GM19372 (cell line): ENCODE data around the gene CAMK4.

Experiments used
- ATAC-seq: cut with Tn5 transposase; IDR thresholded peaks from one replicate; pipeline ENCODE4 v1.9.1; 2021; ENCODE audit warnings: mild to moderate bottlenecking, low read depth, moderate library complexity; ENCODE audit not compliant: unreplicated experiment

CAMK4 gene

GRCh38 chr5:111366388-111366787 lies 142.2 kb downstream of the CAMK4 start:
- no peak for ATAC-seq

GRCh38 chr5:111367115-111367514 lies 142.9 kb downstream of the CAMK4 start:
- ATAC-seq, result no peak

GRCh38 chr5:111372799-111373198 lies 148.6 kb downstream of the CAMK4 start:
- no peak for ATAC-seq

- no peak for ATAC-seq
Observed at GRCh38 chr5:111374380-111374779, 150.2 kb downstream of the CAMK4 start.

GRCh38 chr5:111375645-111376044 lies 151.5 kb downstream of the CAMK4 start:
- ATAC-seq, result no peak

- ATAC-seq, result no peak
Observed at GRCh38 chr5:111377306-111377705, 153.1 kb downstream of the CAMK4 start.

- ATAC-seq, result no peak
Observed at GRCh38 chr5:111379391-111379816, 155.2 kb downstream of the CAMK4 start.

GRCh38 chr5:111383288-111383970 lies 159.2 kb downstream of the CAMK4 start:
- ATAC-seq, result no peak

- no peak for ATAC-seq
Observed at GRCh38 chr5:111384220-111384619, 160.0 kb downstream of the CAMK4 start.

GRCh38 chr5:111385051-111385450 lies 160.9 kb downstream of the CAMK4 start:
- ATAC-seq, result no peak

GRCh38 chr5:111385970-111386831 lies 162.0 kb downstream of the CAMK4 start:
- ATAC-seq, result no peak

GRCh38 chr5:111386832-111387162 lies 162.6 kb downstream of the CAMK4 start:
- no peak for ATAC-seq

GRCh38 chr5:111387361-111387760 lies 163.2 kb downstream of the CAMK4 start:
- no peak for ATAC-seq

GRCh38 chr5:111389390-111390082 lies 165.4 kb downstream of the CAMK4 start:
- ATAC-seq, result no peak

GRCh38 chr5:111392181-111392580 lies 168.0 kb downstream of the CAMK4 start:
- ATAC-seq, result no peak

- ATAC-seq, result no peak
Observed at GRCh38 chr5:111394586-111394985, 170.4 kb downstream of the CAMK4 start.

- ATAC-seq, result no peak
Observed at GRCh38 chr5:111398013-111398412, 173.8 kb downstream of the CAMK4 start.

GRCh38 chr5:111399113-111399512 lies 174.9 kb downstream of the CAMK4 start:
- ATAC-seq, result no peak

- ATAC-seq, result no peak
Observed at GRCh38 chr5:111401906-111402305, 177.7 kb downstream of the CAMK4 start.

- ATAC-seq, result no peak
Observed at GRCh38 chr5:111404270-111404769, 180.1 kb downstream of the CAMK4 start.

GRCh38 chr5:111407562-111407961 lies 183.4 kb downstream of the CAMK4 start:
- ATAC-seq, result no peak
